ENCODE measurements around the gene TENM3.

- TF ChIP-seq, protein P1, sequence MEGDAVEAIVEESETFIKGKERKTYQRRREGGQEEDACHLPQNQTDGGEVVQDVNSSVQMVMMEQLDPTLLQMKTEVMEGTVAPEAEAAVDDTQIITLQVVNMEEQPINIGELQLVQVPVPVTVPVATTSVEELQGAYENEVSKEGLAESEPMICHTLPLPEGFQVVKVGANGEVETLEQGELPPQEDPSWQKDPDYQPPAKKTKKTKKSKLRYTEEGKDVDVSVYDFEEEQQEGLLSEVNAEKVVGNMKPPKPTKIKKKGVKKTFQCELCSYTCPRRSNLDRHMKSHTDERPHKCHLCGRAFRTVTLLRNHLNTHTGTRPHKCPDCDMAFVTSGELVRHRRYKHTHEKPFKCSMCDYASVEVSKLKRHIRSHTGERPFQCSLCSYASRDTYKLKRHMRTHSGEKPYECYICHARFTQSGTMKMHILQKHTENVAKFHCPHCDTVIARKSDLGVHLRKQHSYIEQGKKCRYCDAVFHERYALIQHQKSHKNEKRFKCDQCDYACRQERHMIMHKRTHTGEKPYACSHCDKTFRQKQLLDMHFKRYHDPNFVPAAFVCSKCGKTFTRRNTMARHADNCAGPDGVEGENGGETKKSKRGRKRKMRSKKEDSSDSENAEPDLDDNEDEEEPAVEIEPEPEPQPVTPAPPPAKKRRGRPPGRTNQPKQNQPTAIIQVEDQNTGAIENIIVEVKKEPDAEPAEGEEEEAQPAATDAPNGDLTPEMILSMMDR (IDR thresholded peaks at IDR 0.05; ENCODE audit: control extremely low read depth in 1 of 3, insufficient read depth in 1 of 3, low read depth in 1 of 3, low read length in 3 of 3), result no peak
- no peak for TF ChIP-seq YY1 (IDR thresholded peaks at IDR 0.05; ENCODE audit: low read depth, low read length)
- TF ChIP-seq FOSL1 (IDR thresholded peaks at IDR 0.05; ENCODE audit: insufficient read depth, low read depth, low read length), result no peak
- no peak for TF ChIP-seq POLR2A (IDR thresholded peaks at IDR 0.05; ENCODE audit: control extremely low read depth in 1 of 2, low read depth in 2 of 2, low read length in 2 of 2)
- TF ChIP-seq POLR2AphosphoS5 (IDR thresholded peaks at IDR 0.05; ENCODE audit: low read depth, low read length), result no peak
- TF ChIP-seq TAF1 (IDR thresholded peaks at IDR 0.05; ENCODE audit: low read depth, low read length), result no peak
- TF ChIP-seq EP300 (IDR thresholded peaks at IDR 0.05; ENCODE audit: borderline replicate concordance in 1 of 2, low read depth in 2 of 2, low read length in 2 of 2), result no peak
- no peak for TF ChIP-seq RAD21 (IDR thresholded peaks at IDR 0.05 in 1 of 2, conservative IDR thresholded peaks at IDR 0.05 in 1 of 2; ENCODE audit: low read depth in 2 of 2, low read length in 2 of 2)
These were observed 511.7 kb downstream of the TENM3 start for GRCh38 chr4:182754895-182755294.
